CD4-positive, alpha-beta T cell treated with Interleukin-15 for 4 hours (primary cell): ENCODE data around the gene VPS36.
"Not testable (repeated sequence)": the region's sequence is repeated elsewhere in the genome, so short reads cannot be mapped to it uniquely, and the experiment has no call there.

Experiments
- DNase-seq: peaks from one replicate; pipeline ENCODE4 v3.0.0-alpha.2; 2020; ENCODE audit warnings: low spot score

The VPS36 gene

GRCh38 chr13:52432456-52432855, 18.0 kb downstream of the VPS36 start:
- no peak for DNase-seq

GRCh38 chr13:52428295-52428694, 22.1 kb downstream of the VPS36 start:
- no peak for DNase-seq

- DNase-seq: no peak
These were observed 29.2 kb downstream of the VPS36 start for GRCh38 chr13:52421216-52421615.

GRCh38 chr13:52419080-52419479, 31.4 kb downstream of the VPS36 start:
- DNase-seq: no peak

- no peak for DNase-seq
These were observed 35.5 kb downstream of the VPS36 start for GRCh38 chr13:52414963-52415362.

- no peak for DNase-seq
These were observed 36.4 kb downstream of the VPS36 start for GRCh38 chr13:52414051-52414450.

GRCh38 chr13:52412128-52412527, 38.3 kb downstream of the VPS36 start:
- DNase-seq: no peak

- DNase-seq: no peak
These were observed 38.8 kb downstream of the VPS36 start for GRCh38 chr13:52411629-52412028.

GRCh38 chr13:52408071-52408658, 42.3 kb downstream of the VPS36 start:
- not testable (repeated sequence) for DNase-seq

GRCh38 chr13:52407436-52407835, 43.0 kb downstream of the VPS36 start:
- not testable (repeated sequence) for DNase-seq

- DNase-seq: no peak
These were observed 43.8 kb downstream of the VPS36 start for GRCh38 chr13:52406629-52407028.

- no peak for DNase-seq
These were observed 44.5 kb downstream of the VPS36 start, which contains the start of gene THSD1 for GRCh38 chr13:52405767-52406494. Gene THSD1, minus strand, starts transcription at chr13:52406172. Its CDS starts 3,572 bp downstream, at chr13:52402600.

GRCh38 chr13:52405369-52405766, 45.1 kb downstream of the VPS36 start:
- DNase-seq: no peak

GRCh38 chr13:52399708-52400107, 50.7 kb downstream of the VPS36 start:
- peak; percentile 6 for DNase-seq

GRCh38 chr13:52399046-52399445, 51.4 kb downstream of the VPS36 start:
- no peak for DNase-seq

- DNase-seq: no peak
These were observed 54.7 kb downstream of the VPS36 start for GRCh38 chr13:52395704-52396103.

GRCh38 chr13:52394586-52394985, 55.8 kb downstream of the VPS36 start:
- DNase-seq: no peak

- no peak for DNase-seq
These were observed 56.7 kb downstream of the VPS36 start for GRCh38 chr13:52393572-52394357.

- no peak for DNase-seq
These were observed 62.7 kb downstream of the VPS36 start for GRCh38 chr13:52387721-52388120.

- no peak for DNase-seq
These were observed 64.6 kb downstream of the VPS36 start for GRCh38 chr13:52385870-52386269.

- DNase-seq: no peak
These were observed 67.1 kb downstream of the VPS36 start for GRCh38 chr13:52383366-52383765.

- no peak for DNase-seq
These were observed 72.1 kb downstream of the VPS36 start for GRCh38 chr13:52378312-52378711.

GRCh38 chr13:52377898-52378297, 72.5 kb downstream of the VPS36 start:
- DNase-seq: no peak
